C4-2B (cell line): ENCODE results near the gene CYP27C1.

ENCODE experiments used
- ZFX ChIP-seq: fragments of 450-650 bp; IDR thresholded peaks from 2 replicates; pipeline ENCODE4 v1.6.1; 2017
- TF ChIP-seq, protein P1 (sequence below): fragments of 450-650 bp; conservative IDR thresholded peaks from 2 replicates; pipeline ENCODE4 v1.5.1; 2017; ENCODE audit warnings: mild to moderate bottlenecking

DNA sequence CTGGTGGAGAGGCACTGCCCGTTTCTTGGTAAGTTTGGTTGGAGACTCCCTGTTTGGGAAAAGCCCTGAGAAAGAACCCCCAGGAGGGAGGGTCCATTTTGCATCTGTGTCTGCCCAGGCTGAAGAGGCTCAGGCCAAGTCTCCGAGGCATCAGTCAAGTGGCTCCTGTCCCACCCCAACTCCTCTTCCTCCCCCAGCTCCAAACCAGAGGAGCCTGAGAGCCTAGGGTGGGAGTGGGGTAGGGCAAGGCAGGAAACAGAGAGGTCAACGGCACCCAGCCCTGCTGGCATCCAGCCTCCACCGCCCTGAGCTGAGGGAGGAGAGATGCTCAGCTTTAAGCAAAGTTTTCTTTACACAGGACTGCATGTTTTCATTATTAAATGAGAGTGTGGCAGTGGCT lies 38.2 kb downstream of the CYP27C1 start:
- TF ChIP-seq, protein P1, sequence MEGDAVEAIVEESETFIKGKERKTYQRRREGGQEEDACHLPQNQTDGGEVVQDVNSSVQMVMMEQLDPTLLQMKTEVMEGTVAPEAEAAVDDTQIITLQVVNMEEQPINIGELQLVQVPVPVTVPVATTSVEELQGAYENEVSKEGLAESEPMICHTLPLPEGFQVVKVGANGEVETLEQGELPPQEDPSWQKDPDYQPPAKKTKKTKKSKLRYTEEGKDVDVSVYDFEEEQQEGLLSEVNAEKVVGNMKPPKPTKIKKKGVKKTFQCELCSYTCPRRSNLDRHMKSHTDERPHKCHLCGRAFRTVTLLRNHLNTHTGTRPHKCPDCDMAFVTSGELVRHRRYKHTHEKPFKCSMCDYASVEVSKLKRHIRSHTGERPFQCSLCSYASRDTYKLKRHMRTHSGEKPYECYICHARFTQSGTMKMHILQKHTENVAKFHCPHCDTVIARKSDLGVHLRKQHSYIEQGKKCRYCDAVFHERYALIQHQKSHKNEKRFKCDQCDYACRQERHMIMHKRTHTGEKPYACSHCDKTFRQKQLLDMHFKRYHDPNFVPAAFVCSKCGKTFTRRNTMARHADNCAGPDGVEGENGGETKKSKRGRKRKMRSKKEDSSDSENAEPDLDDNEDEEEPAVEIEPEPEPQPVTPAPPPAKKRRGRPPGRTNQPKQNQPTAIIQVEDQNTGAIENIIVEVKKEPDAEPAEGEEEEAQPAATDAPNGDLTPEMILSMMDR = no peak
- no peak for TF ChIP-seq ZFX
